Nephron (organoid): ENCODE measurements around the gene LDB2.
A peak's percentile ranks its signal among the peaks of the same experiment; 100 is the strongest.

Experiments used
- H3K27ac Mint-ChIP-seq, 3 experiments: 2 replicates each; pipeline ENCODE4 v1.8.0; 2020; ENCODE audit warnings: mixed read lengths in 3 of 3, mild to moderate bottlenecking in 2 of 3, moderate library complexity in 1 of 3
- H3K27me3 Mint-ChIP-seq: 2 replicates; pipeline ENCODE4 v1.8.0; 2021; ENCODE audit warnings: low read depth, mild to moderate bottlenecking, moderate library complexity, mixed read lengths
- H3K36me3 Mint-ChIP-seq: 2 replicates; pipeline ENCODE4 v1.8.0; 2020; ENCODE audit warnings: low read depth, mixed read lengths
- H3K4me1 Mint-ChIP-seq: 2 replicates; pipeline ENCODE4 v1.8.0; 2020; ENCODE audit warnings: mixed read lengths
- H3K4me3 Mint-ChIP-seq, 3 experiments: 2 replicates each; pipeline ENCODE4 v1.8.0; 2020; ENCODE audit warnings: mild to moderate bottlenecking in 3 of 3, mixed read lengths in 3 of 3, moderate library complexity in 2 of 3
- H3K9me3 Mint-ChIP-seq: 2 replicates; pipeline ENCODE4 v1.8.0; 2020; ENCODE audit warnings: mixed read lengths
- TF ChIP-seq, protein P1 (sequence below), 3 experiments: fragments of 200-600 bp; sonication (generic); IDR thresholded peaks; one replicate each; pipeline ENCODE4 v1.5.0; 2021; ENCODE audit warnings: antibody characterized with exemption in 3 of 3; ENCODE audit not compliant: unreplicated experiment in 3 of 3

LDB2 gene

DNA sequence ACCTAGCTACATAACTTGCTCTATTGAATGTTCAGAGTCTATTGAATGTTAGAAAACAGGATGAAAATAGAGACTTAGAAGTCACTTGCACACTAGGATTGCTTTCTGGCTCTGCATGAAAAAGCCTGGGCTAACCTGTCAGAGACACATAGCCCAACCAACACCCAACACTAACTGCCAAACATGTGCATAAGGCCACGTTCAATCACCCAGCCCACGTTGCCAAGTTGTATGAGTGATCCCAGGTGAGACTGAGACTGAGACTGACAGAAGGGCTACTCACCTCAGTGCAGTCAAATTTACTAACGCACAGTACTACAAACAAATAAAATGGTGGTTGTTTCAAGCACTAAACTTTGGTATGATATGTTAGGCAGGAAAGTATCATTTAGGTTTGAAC is 61.0 kb downstream of the LDB2 start:
- Mint-ChIP-seq H3K27me3 (peaks cover 11% of the 10 kb centered on the region), H3K4me3 (no peak overlapping the region), H3K27ac (peak overlapping the region; percentile 44 to 94 (median 82)), H3K4me1 (peaks cover 24% of the 10 kb centered on the region), H3K9me3 (no peaks in the 10 kb centered on the region), H3K36me3 (peaks cover 50% of the 10 kb centered on the region)
- TF ChIP-seq, protein P1, sequence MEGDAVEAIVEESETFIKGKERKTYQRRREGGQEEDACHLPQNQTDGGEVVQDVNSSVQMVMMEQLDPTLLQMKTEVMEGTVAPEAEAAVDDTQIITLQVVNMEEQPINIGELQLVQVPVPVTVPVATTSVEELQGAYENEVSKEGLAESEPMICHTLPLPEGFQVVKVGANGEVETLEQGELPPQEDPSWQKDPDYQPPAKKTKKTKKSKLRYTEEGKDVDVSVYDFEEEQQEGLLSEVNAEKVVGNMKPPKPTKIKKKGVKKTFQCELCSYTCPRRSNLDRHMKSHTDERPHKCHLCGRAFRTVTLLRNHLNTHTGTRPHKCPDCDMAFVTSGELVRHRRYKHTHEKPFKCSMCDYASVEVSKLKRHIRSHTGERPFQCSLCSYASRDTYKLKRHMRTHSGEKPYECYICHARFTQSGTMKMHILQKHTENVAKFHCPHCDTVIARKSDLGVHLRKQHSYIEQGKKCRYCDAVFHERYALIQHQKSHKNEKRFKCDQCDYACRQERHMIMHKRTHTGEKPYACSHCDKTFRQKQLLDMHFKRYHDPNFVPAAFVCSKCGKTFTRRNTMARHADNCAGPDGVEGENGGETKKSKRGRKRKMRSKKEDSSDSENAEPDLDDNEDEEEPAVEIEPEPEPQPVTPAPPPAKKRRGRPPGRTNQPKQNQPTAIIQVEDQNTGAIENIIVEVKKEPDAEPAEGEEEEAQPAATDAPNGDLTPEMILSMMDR (IDR thresholded peaks at IDR 0.05; ENCODE audit: unreplicated experiment in 3 of 3): no peak

DNA sequence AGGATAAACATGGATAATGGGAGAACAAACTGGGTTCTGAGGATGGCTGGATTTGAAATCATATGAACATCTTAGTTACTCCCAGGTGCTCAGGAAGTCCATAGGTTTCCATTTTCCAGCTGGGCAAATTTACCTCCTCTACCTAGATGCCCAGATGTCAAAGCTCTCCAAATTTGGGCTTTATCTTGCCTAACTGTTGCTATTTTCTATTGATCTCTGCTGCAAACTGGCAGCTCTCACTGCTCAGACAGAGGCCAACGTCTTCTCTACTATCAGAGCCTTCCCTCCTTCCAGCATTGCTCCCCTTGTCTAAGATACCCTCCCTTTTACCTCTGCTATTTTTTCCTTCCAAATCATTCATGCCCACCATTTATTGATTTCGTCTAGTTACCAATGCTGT is 62.1 kb downstream of the LDB2 start:
- Mint-ChIP-seq H3K27me3 (peaks cover 11% of the 10 kb centered on the region), H3K4me1 (peaks cover 15% of the 10 kb centered on the region), H3K9me3 (no peaks in the 10 kb centered on the region), H3K27ac (no peak overlapping the region), H3K4me3 (no peak overlapping the region), H3K36me3 (peaks cover 44% of the 10 kb centered on the region)
- TF ChIP-seq, protein P1 (IDR thresholded peaks at IDR 0.05; ENCODE audit: unreplicated experiment in 3 of 3): no peak

GRCh38 chr4:16835597-16836247 is 62.7 kb downstream of the LDB2 start:
- H3K4me1 Mint-ChIP-seq: peaks cover 15% of the 10 kb centered on the region
- H3K36me3 Mint-ChIP-seq: peaks cover 44% of the 10 kb centered on the region
- no peak overlapping the region for H3K4me3 Mint-ChIP-seq
- H3K27ac Mint-ChIP-seq: no peak overlapping the region
- no peaks in the 10 kb centered on the region for H3K9me3 Mint-ChIP-seq
- TF ChIP-seq, protein P1 (IDR thresholded peaks at IDR 0.05; ENCODE audit: unreplicated experiment in 3 of 3): no peak
- H3K27me3 Mint-ChIP-seq: peaks cover 11% of the 10 kb centered on the region

GRCh38 chr4:16834814-16835213 is 63.6 kb downstream of the LDB2 start:
- peaks cover 17% of the 10 kb centered on the region for H3K27me3 Mint-ChIP-seq
- H3K4me1 Mint-ChIP-seq: peaks cover 15% of the 10 kb centered on the region
- H3K4me3 Mint-ChIP-seq: no peak overlapping the region
- TF ChIP-seq, protein P1 (IDR thresholded peaks at IDR 0.05; ENCODE audit: unreplicated experiment in 3 of 3): no peak
- H3K36me3 Mint-ChIP-seq: peaks cover 41% of the 10 kb centered on the region
- no peaks in the 10 kb centered on the region for H3K9me3 Mint-ChIP-seq
- H3K27ac Mint-ChIP-seq: no peak overlapping the region

DNA sequence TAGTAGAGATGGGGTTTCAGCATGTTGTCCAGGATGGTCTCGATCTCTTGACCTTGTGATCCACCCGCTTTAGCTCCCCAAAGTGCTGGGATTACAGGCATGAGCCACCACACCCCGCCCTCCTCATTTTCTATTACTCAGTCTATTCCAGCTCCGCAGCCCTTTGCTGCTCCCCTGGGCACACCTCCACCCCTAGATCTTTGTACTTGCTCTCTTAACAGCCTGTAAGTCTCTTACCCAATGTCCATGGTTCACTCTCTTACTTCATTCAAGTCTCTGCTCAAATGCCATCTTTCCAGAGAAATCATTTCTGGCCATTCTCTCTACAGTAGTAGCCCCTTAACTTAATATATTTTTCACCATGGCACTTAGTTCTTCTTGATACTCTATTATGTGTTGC is 64.7 kb downstream of the LDB2 start:
- Mint-ChIP-seq H3K27ac (no peak overlapping the region), H3K27me3 (peaks cover 21% of the 10 kb centered on the region), H3K4me3 (no peak overlapping the region), H3K4me1 (peaks cover 10% of the 10 kb centered on the region), H3K9me3 (no peaks in the 10 kb centered on the region), H3K36me3 (peaks cover 34% of the 10 kb centered on the region)
- TF ChIP-seq, protein P1 (IDR thresholded peaks at IDR 0.05; ENCODE audit: unreplicated experiment in 3 of 3): no peak

DNA sequence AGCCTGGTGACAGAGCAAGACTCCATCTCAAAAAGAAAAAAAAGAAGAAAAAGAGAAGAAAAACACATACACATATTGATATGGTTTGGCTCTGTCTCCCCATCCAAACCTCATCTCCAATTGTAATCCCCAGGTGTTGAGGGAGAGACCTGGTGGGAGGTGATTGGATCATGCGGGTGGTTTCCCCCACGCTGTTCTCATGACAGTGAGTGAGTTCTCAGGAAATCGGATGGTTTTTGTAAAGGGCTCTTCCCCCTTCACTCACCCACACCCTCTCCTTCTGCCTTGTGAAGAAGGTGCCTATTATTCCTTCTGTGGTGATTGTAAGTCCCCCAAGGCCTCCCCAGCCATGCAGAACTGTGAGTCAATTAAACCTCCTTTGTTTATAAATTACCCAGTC is 68.4 kb downstream of the LDB2 start:
- TF ChIP-seq, protein P1 (IDR thresholded peaks at IDR 0.05; ENCODE audit: unreplicated experiment in 3 of 3): no peak
- no peak overlapping the region for H3K4me3 Mint-ChIP-seq
- peaks cover 18% of the 10 kb centered on the region for H3K36me3 Mint-ChIP-seq
- peaks cover 24% of the 10 kb centered on the region for H3K4me1 Mint-ChIP-seq
- H3K9me3 Mint-ChIP-seq: no peaks in the 10 kb centered on the region
- H3K27me3 Mint-ChIP-seq: peaks cover 30% of the 10 kb centered on the region
- H3K27ac Mint-ChIP-seq: no peak overlapping the region
